Measurements from ENCODE around the gene ANXA4.
"Not testable (repeated sequence)": the region's sequence is repeated elsewhere in the genome, so short reads cannot be mapped to it uniquely, and the experiment has no call there.

The ANXA4 gene

GRCh38 chr2:69776886-69777785 is 35.2 kb downstream of the ANXA4 start:
- no peak for DNase-seq

DNA sequence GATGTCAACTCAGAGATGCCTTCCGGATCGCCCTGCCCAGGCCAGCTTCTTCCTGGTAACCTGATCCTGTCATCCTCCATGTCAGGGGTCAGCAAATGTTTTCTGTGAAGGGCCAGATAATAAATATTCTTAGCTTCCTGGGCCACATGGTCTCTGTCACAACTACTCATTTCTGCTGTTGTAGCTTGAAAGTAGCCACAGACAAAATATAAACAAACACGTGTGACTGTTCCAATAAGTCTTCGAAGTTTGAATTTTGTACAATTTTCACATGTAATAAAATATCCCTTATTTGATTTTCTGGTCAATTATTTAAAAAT is 35.8 kb downstream of the ANXA4 start:
- no peak for DNase-seq

- no peak for DNase-seq
Observed at GRCh38 chr2:69779258-69780001, 37.5 kb downstream of the ANXA4 start.

- no peak for DNase-seq
Observed at GRCh38 chr2:69780921-69781320, 39.0 kb downstream of the ANXA4 start.

- peak; percentile 34 for DNase-seq
Observed at GRCh38 chr2:69781321-69782248, 39.7 kb downstream of the ANXA4 start.

DNA sequence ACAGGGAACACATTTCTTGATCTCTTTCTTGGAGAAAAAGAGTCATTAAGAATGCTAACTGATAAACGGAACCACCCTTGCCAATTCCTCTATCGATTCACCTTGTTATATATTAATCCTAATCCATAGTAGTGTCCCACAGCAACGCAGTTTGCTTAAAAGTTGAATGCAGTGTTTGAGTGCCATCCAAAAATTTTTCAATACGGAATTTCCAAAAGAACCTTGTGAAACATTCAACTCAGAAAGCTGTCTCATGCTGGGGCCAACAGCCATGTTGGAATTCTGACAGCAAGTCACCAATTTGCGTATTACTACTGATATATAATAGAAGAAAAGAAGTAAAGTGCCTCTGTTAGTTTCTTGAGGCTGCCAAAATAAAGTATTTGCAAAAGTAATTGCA is 42.3 kb downstream of the ANXA4 start:
- DNase-seq, result no peak

GRCh38 chr2:69785358-69785757 is 43.4 kb downstream of the ANXA4 start:
- no peak for DNase-seq

DNA sequence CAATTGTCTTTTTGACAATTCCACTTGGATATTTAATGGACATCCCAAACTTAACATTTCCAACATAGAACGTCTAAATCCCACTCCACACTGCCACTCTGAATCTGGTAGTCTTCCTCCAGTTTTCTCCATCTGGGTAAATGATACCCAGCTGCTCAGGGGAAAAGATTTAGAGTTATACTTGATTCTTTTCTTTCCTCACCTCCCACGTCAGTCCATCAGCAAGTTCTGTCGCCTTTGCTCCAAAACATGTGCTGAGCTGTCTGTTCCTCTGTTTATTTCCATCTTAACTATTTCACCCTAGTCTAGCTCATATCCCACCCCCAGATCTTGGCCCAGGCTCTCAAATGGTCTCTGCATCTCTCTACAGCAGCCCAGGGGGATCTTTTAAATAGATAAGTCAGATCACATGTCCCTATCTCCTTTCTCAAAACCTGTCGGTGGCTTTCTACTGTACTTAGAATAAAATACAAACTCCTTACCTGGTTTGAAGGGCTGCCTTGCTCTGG is 44.2 kb downstream of the ANXA4 start:
- DNase-seq, result no peak

GRCh38 chr2:69789175-69789721 is 47.3 kb downstream of the ANXA4 start:
- peak; percentile 69 for DNase-seq

DNA sequence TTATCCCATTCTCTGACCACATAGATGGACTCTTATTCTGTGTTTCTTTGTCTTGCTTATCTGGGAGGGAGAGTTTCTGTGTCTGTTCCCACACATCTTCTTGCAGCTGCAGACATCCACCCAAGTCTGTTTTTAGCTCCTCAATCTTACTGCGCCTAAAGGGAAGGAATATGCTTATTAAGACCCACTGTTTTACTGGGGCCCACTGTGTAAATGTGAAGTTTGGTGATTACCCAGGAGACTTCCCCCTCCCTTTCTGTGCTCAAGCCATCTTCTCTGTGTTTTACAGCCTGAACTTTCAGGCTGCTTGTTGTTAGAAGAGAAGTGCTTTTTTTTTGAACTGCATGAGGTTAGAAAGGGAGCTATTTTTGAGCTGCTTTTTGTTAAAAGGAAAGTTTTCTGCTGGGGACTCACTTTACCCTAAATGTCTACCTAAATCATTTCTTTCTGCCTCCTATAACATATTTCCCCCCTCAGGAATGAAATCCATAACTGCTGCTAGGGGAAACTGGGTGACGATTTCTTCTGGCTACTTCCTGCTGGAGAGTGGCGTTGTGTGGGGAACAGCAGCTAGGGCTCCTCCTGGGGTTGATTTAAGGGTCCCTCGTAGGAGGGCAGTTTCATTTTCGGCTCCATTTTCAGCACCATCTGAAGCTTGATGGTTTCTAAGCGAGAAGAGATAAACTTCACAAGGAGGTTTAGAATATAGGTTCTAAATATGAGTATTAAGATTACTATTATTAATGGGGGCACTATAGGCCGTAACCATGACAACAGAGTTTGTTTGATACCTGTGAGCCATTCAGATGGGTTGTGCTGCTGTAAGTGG is 48.1 kb downstream of the ANXA4 start:
- peak; percentile 73 for DNase-seq

- DNase-seq, result no peak
Observed at GRCh38 chr2:69790601-69790959, 48.6 kb downstream of the ANXA4 start.

DNA sequence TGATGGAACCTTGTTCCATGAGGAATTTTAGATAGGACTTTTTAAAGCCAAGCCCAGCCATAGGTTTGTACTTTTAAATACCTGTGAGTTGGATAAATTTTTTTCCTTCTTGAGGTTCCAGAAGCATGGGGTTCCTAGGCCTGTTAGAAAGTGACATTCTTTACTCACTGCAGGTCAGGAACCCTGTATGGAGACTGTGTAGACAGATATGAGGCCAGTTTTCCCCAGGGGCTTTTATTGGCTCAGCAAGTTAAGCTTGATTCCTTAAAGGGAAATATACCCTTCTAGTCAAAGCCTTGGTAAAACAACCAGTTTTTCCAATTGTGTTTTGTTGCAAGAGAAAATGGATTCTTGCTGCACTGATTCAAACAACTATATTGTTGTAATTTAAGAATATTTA is 49.1 kb downstream of the ANXA4 start:
- no peak for DNase-seq

- DNase-seq, result no peak
Observed at GRCh38 chr2:69796174-69796573, 54.2 kb downstream of the ANXA4 start.

DNA sequence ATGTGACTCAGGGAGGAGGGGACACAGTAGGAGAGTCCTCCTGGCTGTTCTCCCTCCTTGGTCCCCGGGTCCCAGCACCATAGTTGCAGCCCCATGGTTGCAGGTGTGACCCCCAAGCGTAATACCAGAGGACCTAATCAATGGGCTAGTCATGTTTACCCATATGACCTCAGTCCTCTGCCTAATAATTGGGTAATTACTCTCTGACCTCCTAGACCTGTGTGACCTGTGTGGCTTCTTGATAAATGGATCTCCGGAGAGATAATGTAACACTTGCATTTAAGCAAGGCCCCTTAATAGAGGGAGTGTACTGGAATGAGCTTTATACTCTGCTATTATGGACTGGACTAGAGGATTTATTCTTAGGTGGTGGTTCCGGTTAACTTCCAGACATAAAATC is 55.3 kb downstream of the ANXA4 start:
- DNase-seq, result no peak

GRCh38 chr2:69797836-69798289 is 55.9 kb downstream of the ANXA4 start:
- DNase-seq, result peak; percentile 55

DNA sequence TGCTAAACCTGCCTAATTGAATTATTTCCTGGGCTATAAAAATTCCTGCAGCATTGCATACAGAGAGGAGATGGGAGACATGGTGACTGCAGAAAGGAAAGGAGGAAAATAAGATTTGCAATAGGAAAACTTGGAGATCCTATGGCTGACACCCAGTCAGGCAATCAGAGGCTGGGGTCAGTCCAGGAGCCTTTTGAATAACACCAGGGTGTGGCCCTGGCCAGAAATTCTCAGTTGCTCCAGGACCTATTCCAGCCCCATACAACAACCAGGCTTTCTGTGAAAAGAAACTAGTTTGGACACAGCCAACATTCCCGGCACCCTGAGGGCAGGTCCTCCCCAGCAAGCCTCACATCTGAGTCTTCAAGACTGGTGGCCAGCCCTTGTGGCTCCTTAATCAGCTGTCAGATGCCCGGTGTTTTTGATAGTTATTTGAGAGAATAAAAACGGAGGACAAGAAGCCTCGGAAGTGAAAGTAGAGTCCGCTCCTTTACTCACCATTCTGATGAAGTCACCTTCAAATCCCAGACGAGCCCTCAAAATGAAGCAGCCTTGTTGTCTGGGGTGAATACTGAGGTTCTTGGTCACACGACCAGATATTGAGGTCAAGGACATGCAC is 56.5 kb downstream of the ANXA4 start:
- peak; percentile 71 for DNase-seq

DNA sequence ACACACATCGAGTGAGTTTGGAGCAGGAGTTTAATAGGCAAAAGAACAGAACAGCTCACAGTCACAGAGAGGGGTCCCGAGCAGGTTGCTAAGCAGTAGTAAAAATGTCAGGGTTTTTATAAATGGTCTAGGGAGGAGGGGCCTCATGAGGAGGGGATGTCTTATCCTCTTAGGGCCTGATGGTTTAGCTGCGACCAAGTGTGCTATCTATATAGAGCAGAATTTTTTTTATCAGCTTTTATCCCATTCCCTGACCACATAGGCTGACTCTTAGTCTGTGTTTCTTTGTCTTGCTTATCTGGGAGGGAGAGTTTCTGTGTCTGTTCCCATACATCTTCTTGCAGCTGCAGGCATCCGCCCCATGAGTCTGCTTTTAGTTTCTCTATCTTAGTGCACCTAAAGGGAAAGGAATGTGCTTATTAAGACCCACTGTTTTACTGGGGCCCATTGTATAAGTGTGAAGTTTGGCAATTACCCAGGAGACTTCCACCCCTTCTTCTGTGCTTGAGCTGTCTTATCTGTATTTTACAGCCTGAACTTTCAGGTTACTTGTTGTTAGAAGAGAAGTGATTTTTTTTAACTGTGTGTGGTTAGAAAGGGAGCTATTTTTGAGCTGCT is 57.1 kb downstream of the ANXA4 start:
- peak; percentile 74 for DNase-seq

- no peak for DNase-seq
Observed at GRCh38 chr2:69801745-69802290, 59.9 kb downstream of the ANXA4 start.

DNA sequence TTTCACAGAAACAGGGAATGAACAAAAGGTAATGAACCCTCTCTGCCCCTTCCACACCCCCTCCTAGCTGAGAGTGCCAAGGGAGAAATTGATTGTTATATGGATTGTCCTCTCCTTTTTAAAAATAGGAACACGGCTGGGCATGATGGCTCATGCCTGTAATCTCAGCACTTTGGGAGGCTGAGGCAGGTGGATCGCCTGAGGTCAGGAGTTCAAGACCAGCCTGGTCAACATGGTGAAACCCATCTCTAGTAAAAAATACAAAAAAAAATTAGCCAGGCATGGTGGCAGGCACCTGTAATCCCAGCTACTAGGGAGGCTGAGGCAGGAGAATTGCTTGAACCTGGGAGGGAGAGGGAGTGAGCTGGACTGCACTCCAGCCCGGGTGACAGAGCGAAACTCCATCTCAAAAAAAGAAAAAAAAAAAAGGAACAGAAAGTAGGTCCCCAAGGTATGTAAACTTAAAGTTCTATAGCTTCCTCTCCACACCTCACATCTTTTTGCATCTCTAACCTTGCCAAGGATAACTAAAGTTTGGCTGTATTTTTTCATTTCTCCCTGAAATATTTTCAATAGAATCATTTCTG is 60.9 kb downstream of the ANXA4 start:
- not testable (repeated sequence) for DNase-seq

DNA sequence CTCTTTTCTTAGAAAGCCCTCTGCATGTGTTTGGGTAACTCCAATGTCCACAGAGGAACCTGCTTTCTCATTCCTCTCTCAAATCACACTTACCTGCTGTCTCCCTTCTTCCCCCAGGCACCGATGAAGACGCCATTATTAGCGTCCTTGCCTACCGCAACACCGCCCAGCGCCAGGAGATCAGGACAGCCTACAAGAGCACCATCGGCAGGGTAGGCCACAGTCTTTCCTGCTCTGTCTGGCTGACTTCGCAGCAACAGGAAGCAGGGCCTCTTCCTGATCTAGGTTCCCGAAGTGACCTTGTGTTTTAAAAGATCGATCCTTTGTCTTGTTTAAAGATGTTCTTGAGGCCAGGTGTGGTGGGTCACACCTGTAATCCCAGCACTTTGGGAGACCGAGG is 62.5 kb downstream of the ANXA4 start:
- no peak for DNase-seq
